T-helper 9 cell (primary cell): Measurements from ENCODE around the gene ZMYND12.
"Not testable (repeated sequence)": the region's sequence is repeated elsewhere in the genome, so short reads cannot be mapped to it uniquely, and the experiment has no call there.

Experiments
- DNase-seq: peaks from one replicate; pipeline ENCODE4 v3.0.0-alpha.2; 2020
- total RNA-seq, 2 donors: gene quantifications; one replicate each; lab custom pipeline; 2026; lab: John Stamatoyannopoulos, UW

ZMYND12 gene
- total RNA-seq: 0.35 to 0.97 reads per million in 2 donors

GRCh38 chr1:42456010-42456753 lies at the start of gene ZMYND12, which contains the start of gene PPCS:
TSS of gene ZMYND12 (minus strand) at chr1:42456022. CDS start at chr1:42455997, 25 bp downstream.
TSS of gene PPCS (plus strand) at chr1:42456543. CDS start at chr1:42456566, 23 bp downstream.
- peak; percentile 89 for DNase-seq

GRCh38 chr1:42504535-42505128 lies 48.8 kb upstream of the ZMYND12 start:
- DNase-seq: no peak

GRCh38 chr1:42502031-42502430 lies 46.2 kb upstream of the ZMYND12 start:
- DNase-seq: not testable (repeated sequence)

- DNase-seq: no peak
These were observed 34.4 kb upstream of the ZMYND12 start for GRCh38 chr1:42490237-42490636.

- no peak for DNase-seq
These were observed 28.6 kb upstream of the ZMYND12 start for GRCh38 chr1:42484382-42484781.

- no peak for DNase-seq
These were observed 26.9 kb upstream of the ZMYND12 start for GRCh38 chr1:42482635-42483153.

- DNase-seq: no peak
These were observed 25.1 kb upstream of the ZMYND12 start for GRCh38 chr1:42480921-42481320.

GRCh38 chr1:42479621-42480020 lies 23.8 kb upstream of the ZMYND12 start:
- no peak for DNase-seq

- no peak for DNase-seq
These were observed 22.0 kb upstream of the ZMYND12 start for GRCh38 chr1:42477775-42478174.

- not testable (repeated sequence) for DNase-seq
These were observed 21.5 kb upstream of the ZMYND12 start for GRCh38 chr1:42477354-42477753.

- no peak for DNase-seq
These were observed 20.8 kb upstream of the ZMYND12 start for GRCh38 chr1:42476605-42477004.

GRCh38 chr1:42469727-42470126 lies 13.9 kb upstream of the ZMYND12 start:
- no peak for DNase-seq

GRCh38 chr1:42466030-42466429 lies 10.2 kb upstream of the ZMYND12 start:
- no peak for DNase-seq

- DNase-seq: no peak
These were observed 8.1 kb upstream of the ZMYND12 start for GRCh38 chr1:42463921-42464320.

GRCh38 chr1:42462828-42463763 lies 7.3 kb upstream of the ZMYND12 start, which contains the start of gene CCDC30:
TSS of gene CCDC30 (plus strand) at chr1:42463286. CDS start at chr1:42480552, 17,266 bp downstream.
- peak; percentile 91 for DNase-seq

GRCh38 chr1:42461196-42461595 lies 5.4 kb upstream of the ZMYND12 start:
- no peak for DNase-seq

GRCh38 chr1:42456754-42457089 lies 900 bp upstream of the ZMYND12 start:
- no peak for DNase-seq

- no peak for DNase-seq
These were observed 1.4 kb downstream of the ZMYND12 start for GRCh38 chr1:42454403-42454802.

- no peak for DNase-seq
These were observed 2.4 kb downstream of the ZMYND12 start for GRCh38 chr1:42453386-42453785.

GRCh38 chr1:42450061-42450460 lies 5.8 kb downstream of the ZMYND12 start:
- no peak for DNase-seq

GRCh38 chr1:42449256-42449655 lies 6.6 kb downstream of the ZMYND12 start:
- no peak for DNase-seq

GRCh38 chr1:42442662-42443061 lies 13.2 kb downstream of the ZMYND12 start:
- DNase-seq: no peak

GRCh38 chr1:42439940-42440339 lies 15.9 kb downstream of the ZMYND12 start:
- DNase-seq: no peak
